Hypothalamus (tissue), 51 donors: Measurements from ENCODE around the gene MAPKAPK3.

ENCODE experiments used
- DNase-seq, 51 donors: peaks; one replicate each; lab custom pipeline; 2025; lab: John Stamatoyannopoulos, UW

Gene MAPKAPK3

GRCh38 chr3:50586763-50587070 lies 30.2 kb upstream of the MAPKAPK3 start:
- DNase-seq: no peak

GRCh38 chr3:50587373-50587772 lies 29.6 kb upstream of the MAPKAPK3 start:
- DNase-seq: no peak

GRCh38 chr3:50587806-50588758 lies 28.9 kb upstream of the MAPKAPK3 start:
- DNase-seq: no peak

- DNase-seq: no peak
Observed at GRCh38 chr3:50588759-50589433, 28.1 kb upstream of the MAPKAPK3 start.

GRCh38 chr3:50591196-50591741 lies 25.7 kb upstream of the MAPKAPK3 start:
- DNase-seq: no peak

GRCh38 chr3:50592568-50592967 lies 24.4 kb upstream of the MAPKAPK3 start:
- DNase-seq: no peak

- DNase-seq: no peak
Observed at GRCh38 chr3:50594253-50594785, 22.6 kb upstream of the MAPKAPK3 start.

- DNase-seq: no peak
Observed at GRCh38 chr3:50599115-50599715, 17.7 kb upstream of the MAPKAPK3 start.

GRCh38 chr3:50599716-50600118 lies 17.2 kb upstream of the MAPKAPK3 start:
- no peak for DNase-seq

GRCh38 chr3:50600141-50600753 lies 16.7 kb upstream of the MAPKAPK3 start:
- DNase-seq: no peak

- DNase-seq: peak in 47 of 51 donors; percentile 9 to 89 (median 62)
Observed at GRCh38 chr3:50600841-50601591, 15.9 kb upstream of the MAPKAPK3 start.

- DNase-seq: no peak
Observed at GRCh38 chr3:50602595-50603191, 14.3 kb upstream of the MAPKAPK3 start.

- DNase-seq: no peak
Observed at GRCh38 chr3:50603261-50604109, 13.5 kb upstream of the MAPKAPK3 start.

- DNase-seq: no peak
Observed at GRCh38 chr3:50604110-50604621, 12.8 kb upstream of the MAPKAPK3 start.

GRCh38 chr3:50604628-50605588 lies 12.0 kb upstream of the MAPKAPK3 start:
- peak in 4 of 51 donors; percentile 12 to 17 (median 13) for DNase-seq

- DNase-seq: no peak
Observed at GRCh38 chr3:50605901-50606326, 11.0 kb upstream of the MAPKAPK3 start.

- DNase-seq: no peak
Observed at GRCh38 chr3:50606596-50606995, 10.4 kb upstream of the MAPKAPK3 start.
